NB4 (cell line): ENCODE results near the gene SLC2A9.

Experiments
- DNase-seq: peaks from one replicate; pipeline ENCODE4 v3.0.0; 2010; ENCODE audit warnings: low read depth
- H3K4me3 ChIP-seq: one replicate; pipeline ENCODE4 v1.5.1; 2011; ENCODE audit warnings: mild to moderate bottlenecking, low read depth, low read length, moderate library complexity
- MYC ChIP-seq: IDR thresholded peaks from 2 replicates; pipeline ENCODE4 v1.6.1; 2011; ENCODE audit warnings: low read depth, low read length
- POLR2A ChIP-seq: IDR thresholded peaks from 2 replicates; pipeline ENCODE4 v1.6.1; 2011; ENCODE audit warnings: mild to moderate bottlenecking; ENCODE audit not compliant: insufficient read length; ENCODE audit errors: extremely low read depth
- TF ChIP-seq, protein P1 (sequence below): IDR thresholded peaks from one replicate; pipeline ENCODE4 v1.5.1; 2012; ENCODE audit warnings: low read depth, low read length
- TF ChIP-seq, protein P2 (sequence below): IDR thresholded peaks from 2 replicates; pipeline ENCODE4 v1.6.1; 2011; ENCODE audit warnings: low read depth, low read length

The SLC2A9 gene

DNA sequence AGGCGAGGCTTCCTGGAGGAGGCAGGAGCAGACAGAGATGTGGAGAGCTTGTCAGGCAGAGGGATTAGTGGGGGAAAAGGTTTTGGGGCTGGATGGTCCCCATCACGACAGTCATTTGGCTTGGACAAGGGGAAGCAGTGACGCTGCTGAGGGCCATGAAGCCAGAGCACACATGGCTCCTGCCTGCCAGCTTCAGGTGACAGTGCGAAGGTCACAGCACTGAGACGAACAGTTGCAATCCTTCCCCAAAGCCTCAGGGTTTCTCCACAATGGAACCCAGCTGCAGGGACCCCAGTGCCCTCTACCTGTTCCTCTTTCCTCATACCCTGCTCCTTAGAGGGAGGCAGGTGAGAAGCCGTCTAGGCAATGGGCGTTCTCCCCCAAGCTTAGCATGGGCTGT is 129.6 kb downstream of the SLC2A9 start:
- TF ChIP-seq MYC (no peak), POLR2A (no peak)
- TF ChIP-seq, protein P1, sequence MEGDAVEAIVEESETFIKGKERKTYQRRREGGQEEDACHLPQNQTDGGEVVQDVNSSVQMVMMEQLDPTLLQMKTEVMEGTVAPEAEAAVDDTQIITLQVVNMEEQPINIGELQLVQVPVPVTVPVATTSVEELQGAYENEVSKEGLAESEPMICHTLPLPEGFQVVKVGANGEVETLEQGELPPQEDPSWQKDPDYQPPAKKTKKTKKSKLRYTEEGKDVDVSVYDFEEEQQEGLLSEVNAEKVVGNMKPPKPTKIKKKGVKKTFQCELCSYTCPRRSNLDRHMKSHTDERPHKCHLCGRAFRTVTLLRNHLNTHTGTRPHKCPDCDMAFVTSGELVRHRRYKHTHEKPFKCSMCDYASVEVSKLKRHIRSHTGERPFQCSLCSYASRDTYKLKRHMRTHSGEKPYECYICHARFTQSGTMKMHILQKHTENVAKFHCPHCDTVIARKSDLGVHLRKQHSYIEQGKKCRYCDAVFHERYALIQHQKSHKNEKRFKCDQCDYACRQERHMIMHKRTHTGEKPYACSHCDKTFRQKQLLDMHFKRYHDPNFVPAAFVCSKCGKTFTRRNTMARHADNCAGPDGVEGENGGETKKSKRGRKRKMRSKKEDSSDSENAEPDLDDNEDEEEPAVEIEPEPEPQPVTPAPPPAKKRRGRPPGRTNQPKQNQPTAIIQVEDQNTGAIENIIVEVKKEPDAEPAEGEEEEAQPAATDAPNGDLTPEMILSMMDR: no peak
- TF ChIP-seq, protein P2, sequence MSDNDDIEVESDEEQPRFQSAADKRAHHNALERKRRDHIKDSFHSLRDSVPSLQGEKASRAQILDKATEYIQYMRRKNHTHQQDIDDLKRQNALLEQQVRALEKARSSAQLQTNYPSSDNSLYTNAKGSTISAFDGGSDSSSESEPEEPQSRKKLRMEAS: no peak
- no peak overlapping the region for H3K4me3 ChIP-seq
- DNase-seq: no peak

DNA sequence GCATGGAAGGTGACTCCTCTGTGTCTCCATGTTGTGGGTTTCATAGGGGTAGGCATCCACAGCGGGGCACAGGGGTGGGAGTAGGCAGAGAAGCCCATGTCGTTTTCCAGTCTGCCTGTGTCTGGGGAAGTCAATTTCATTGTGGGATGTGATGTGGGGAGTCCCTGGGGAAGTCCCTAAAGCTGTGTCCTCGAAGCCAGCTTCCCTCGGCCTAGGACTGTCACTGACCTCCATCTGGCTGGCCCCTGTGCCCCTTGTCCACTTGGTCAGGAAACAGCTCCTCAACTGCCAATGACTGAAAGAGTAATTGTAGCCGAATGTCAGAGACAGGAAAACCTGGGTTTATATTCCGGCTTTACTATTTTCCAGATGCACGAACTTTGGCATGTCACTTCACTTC is 130.2 kb downstream of the SLC2A9 start:
- DNase-seq: no peak
- TF ChIP-seq, protein P1: no peak
- TF ChIP-seq, protein P2: no peak
- no peak for TF ChIP-seq MYC
- no peak for TF ChIP-seq POLR2A
- no peak overlapping the region for H3K4me3 ChIP-seq

DNA sequence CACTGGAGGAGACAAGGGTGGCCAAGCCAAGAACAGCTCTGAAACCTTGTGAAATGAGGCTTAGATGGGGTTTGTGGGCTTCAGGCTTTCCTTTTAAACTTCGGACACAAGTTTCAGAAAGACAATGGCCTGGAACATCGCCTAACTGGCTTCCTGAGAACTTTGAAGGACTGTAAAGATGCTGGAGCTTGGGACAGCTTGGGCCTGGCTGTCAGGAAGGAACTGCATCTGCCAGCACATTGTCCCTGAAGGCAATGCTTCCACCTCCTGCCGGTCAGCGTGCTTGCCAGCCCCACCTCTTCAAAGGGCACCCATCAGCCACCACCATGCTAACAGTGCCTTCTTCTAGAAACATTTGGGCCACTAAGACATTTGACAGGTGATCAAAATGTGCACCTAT is 132.0 kb downstream of the SLC2A9 start:
- H3K4me3 ChIP-seq: no peak overlapping the region
- no peak for TF ChIP-seq POLR2A
- TF ChIP-seq, protein P1: no peak
- no peak for TF ChIP-seq MYC
- TF ChIP-seq, protein P2: no peak
- DNase-seq: no peak

DNA sequence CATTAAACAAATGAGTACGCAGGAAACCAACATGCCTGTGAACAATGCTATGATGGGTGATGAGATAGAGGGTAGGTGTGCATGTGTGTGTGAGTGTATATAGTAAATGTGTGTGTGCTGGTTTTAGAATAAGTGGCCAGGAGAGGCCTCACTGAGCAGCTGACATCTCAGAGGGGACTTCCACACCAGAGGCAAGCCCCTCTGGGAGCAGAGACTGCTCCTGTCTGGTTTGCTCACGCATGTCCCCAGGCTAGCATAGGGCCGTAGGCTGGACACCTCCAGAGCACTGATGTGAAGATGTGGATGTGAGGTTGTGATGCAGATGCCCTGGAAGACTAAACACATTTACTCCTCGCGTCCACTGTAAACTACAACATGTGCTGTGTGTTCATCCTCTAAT is 135.3 kb downstream of the SLC2A9 start:
- TF ChIP-seq, protein P1: no peak
- H3K4me3 ChIP-seq: no peak overlapping the region
- no peak for DNase-seq

DNA sequence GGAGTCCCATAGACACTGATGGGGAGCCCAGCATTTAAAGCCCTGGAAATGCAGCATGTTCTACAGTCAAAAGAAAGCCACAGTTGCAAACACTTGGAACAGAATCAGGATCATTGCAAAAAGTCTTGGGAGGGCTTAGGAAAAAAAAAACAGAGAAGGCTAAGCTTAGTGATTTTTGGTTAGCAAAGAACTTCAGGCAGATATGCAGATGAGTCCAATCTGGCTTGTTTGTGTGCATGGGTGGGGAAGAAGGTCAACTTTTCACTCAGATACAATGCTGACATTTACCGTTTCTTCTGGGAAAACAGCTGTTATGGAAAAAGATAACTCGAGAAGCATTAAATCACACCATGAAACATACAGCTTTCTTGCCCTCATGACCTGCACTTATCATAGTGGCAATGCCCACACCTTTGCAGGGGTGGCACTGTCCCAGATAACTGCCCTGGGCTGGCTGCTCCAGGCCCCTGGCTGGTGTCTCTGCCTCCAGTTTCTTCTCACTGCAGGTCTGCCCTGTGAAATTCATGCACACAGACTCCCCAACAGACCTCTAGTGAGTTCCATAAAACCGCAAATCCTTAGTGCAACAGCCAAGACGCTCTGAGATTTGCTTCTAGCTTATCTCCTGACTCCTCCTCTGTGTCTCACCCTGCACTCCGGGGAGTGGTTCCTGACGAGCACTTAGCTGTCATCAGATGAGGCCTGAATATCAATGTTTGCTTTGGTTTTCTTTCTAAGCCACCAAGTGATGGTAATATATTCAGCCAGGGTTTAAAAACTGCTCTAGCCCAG is 140.7 kb downstream of the SLC2A9 start:
- DNase-seq: no peak
- H3K4me3 ChIP-seq: no peak overlapping the region
- TF ChIP-seq, protein P1: no peak
- TF ChIP-seq MYC (no peak), POLR2A (no peak)
- TF ChIP-seq, protein P2: no peak
